Measurements from ENCODE around the gene MAGOH.

MAGOH gene

GRCh38 chr1:53257454-53258081 lies 19.2 kb upstream of the MAGOH start:
- peaks cover 82% of the 10 kb centered on the region for H3K36me3 Mint-ChIP-seq (ENCODE audit: low read depth)
- H3K4me1 Mint-ChIP-seq (ENCODE audit: low read depth), result no peaks in the 10 kb centered on the region
- H3K9me3 Mint-ChIP-seq, result no peaks in the 10 kb centered on the region
- no peaks in the 10 kb centered on the region for H3K27me3 Mint-ChIP-seq
- no peak overlapping the region for H3K4me3 Mint-ChIP-seq
- no peak overlapping the region for H3K27ac Mint-ChIP-seq

- H3K4me1 Mint-ChIP-seq (ENCODE audit: low read depth), result no peaks in the 10 kb centered on the region
- H3K36me3 Mint-ChIP-seq (ENCODE audit: low read depth), result peaks cover 83% of the 10 kb centered on the region
- no peak overlapping the region for H3K4me3 Mint-ChIP-seq
- no peaks in the 10 kb centered on the region for H3K9me3 Mint-ChIP-seq
- H3K27ac Mint-ChIP-seq, result no peak overlapping the region
- H3K27me3 Mint-ChIP-seq, result no peaks in the 10 kb centered on the region
Measured at GRCh38 chr1:53256511-53257453, 18.5 kb upstream of the MAGOH start.

GRCh38 chr1:53255031-53255430 lies 16.7 kb upstream of the MAGOH start:
- no peaks in the 10 kb centered on the region for H3K4me1 Mint-ChIP-seq (ENCODE audit: low read depth)
- H3K9me3 Mint-ChIP-seq, result no peaks in the 10 kb centered on the region
- no peak overlapping the region for H3K4me3 Mint-ChIP-seq
- no peak overlapping the region for H3K27ac Mint-ChIP-seq
- peaks cover 84% of the 10 kb centered on the region for H3K36me3 Mint-ChIP-seq (ENCODE audit: low read depth)
- H3K27me3 Mint-ChIP-seq, result no peaks in the 10 kb centered on the region

- Mint-ChIP-seq H3K4me1 (ENCODE audit: low read depth) (no peaks in the 10 kb centered on the region), H3K9me3 (no peaks in the 10 kb centered on the region), H3K4me3 (no peak overlapping the region), H3K27ac (no peak overlapping the region), H3K36me3 (ENCODE audit: low read depth) (peaks cover 86% of the 10 kb centered on the region), H3K27me3 (no peaks in the 10 kb centered on the region)
Measured at GRCh38 chr1:53254011-53254640, 15.8 kb upstream of the MAGOH start.

GRCh38 chr1:53250325-53250724 lies 12.0 kb upstream of the MAGOH start:
- Mint-ChIP-seq H3K4me1 (ENCODE audit: low read depth) (no peaks in the 10 kb centered on the region), H3K27me3 (no peaks in the 10 kb centered on the region), H3K27ac (no peak overlapping the region), H3K36me3 (ENCODE audit: low read depth) (peaks cover 84% of the 10 kb centered on the region), H3K4me3 (no peak overlapping the region), H3K9me3 (no peaks in the 10 kb centered on the region)

GRCh38 chr1:53249706-53250105 lies 11.4 kb upstream of the MAGOH start:
- H3K4me3 Mint-ChIP-seq, result no peak overlapping the region
- no peaks in the 10 kb centered on the region for H3K4me1 Mint-ChIP-seq (ENCODE audit: low read depth)
- peak overlapping the region; percentile 37 for H3K27ac Mint-ChIP-seq
- H3K9me3 Mint-ChIP-seq, result no peaks in the 10 kb centered on the region
- H3K27me3 Mint-ChIP-seq, result no peaks in the 10 kb centered on the region
- H3K36me3 Mint-ChIP-seq (ENCODE audit: low read depth), result peaks cover 85% of the 10 kb centered on the region

GRCh38 chr1:53246261-53247134 lies 8.2 kb upstream of the MAGOH start:
- H3K27ac Mint-ChIP-seq, result no peak overlapping the region

GRCh38 chr1:53244141-53244540 lies 5.8 kb upstream of the MAGOH start:
- H3K36me3 Mint-ChIP-seq (ENCODE audit: low read depth), result peaks cover 43% of the 10 kb centered on the region
- peaks cover under 1% of the 10 kb centered on the region for H3K4me1 Mint-ChIP-seq (ENCODE audit: low read depth)
- H3K27me3 Mint-ChIP-seq, result no peaks in the 10 kb centered on the region
- no peak overlapping the region for H3K27ac Mint-ChIP-seq
- no peaks in the 10 kb centered on the region for H3K9me3 Mint-ChIP-seq
- no peak overlapping the region for H3K4me3 Mint-ChIP-seq

More at GRCh38 chr1:53246261-53247134, 8.2 kb upstream of the MAGOH start:
- H3K4me3 Mint-ChIP-seq, result no peak overlapping the region
- no peaks in the 10 kb centered on the region for H3K4me1 Mint-ChIP-seq (ENCODE audit: low read depth)
- H3K36me3 Mint-ChIP-seq (ENCODE audit: low read depth), result peaks cover 66% of the 10 kb centered on the region
- no peaks in the 10 kb centered on the region for H3K9me3 Mint-ChIP-seq
- no peaks in the 10 kb centered on the region for H3K27me3 Mint-ChIP-seq

- Mint-ChIP-seq H3K27ac (no peak overlapping the region), H3K36me3 (ENCODE audit: low read depth) (peaks cover 29% of the 10 kb centered on the region), H3K4me3 (no peak overlapping the region), H3K9me3 (no peaks in the 10 kb centered on the region), H3K4me1 (ENCODE audit: low read depth) (peaks cover 17% of the 10 kb centered on the region), H3K27me3 (no peaks in the 10 kb centered on the region)
Measured at GRCh38 chr1:53242381-53242780, 4.1 kb upstream of the MAGOH start.

- Mint-ChIP-seq H3K36me3 (ENCODE audit: low read depth) (peaks cover 23% of the 10 kb centered on the region), H3K9me3 (no peaks in the 10 kb centered on the region), H3K27me3 (no peaks in the 10 kb centered on the region), H3K27ac (no peak overlapping the region), H3K4me1 (ENCODE audit: low read depth) (peaks cover 22% of the 10 kb centered on the region), H3K4me3 (no peak overlapping the region)
Measured at GRCh38 chr1:53241828-53242227, 3.5 kb upstream of the MAGOH start.

GRCh38 chr1:53237638-53238037 lies 680 bp downstream of the MAGOH start:
- Mint-ChIP-seq H3K27ac (peak overlapping the region; percentile 96), H3K36me3 (ENCODE audit: low read depth) (peaks cover 35% of the 10 kb centered on the region), H3K27me3 (no peaks in the 10 kb centered on the region), H3K4me1 (ENCODE audit: low read depth) (peaks cover 32% of the 10 kb centered on the region), H3K4me3 (peak overlapping the region; percentile 97), H3K9me3 (no peaks in the 10 kb centered on the region)

- no peaks in the 10 kb centered on the region for H3K9me3 Mint-ChIP-seq
- H3K27ac Mint-ChIP-seq, result peak overlapping the region; percentile 95
Measured at GRCh38 chr1:53220962-53221286, 17.4 kb downstream of the MAGOH start.

GRCh38 chr1:53220171-53220961 lies 18.0 kb downstream of the MAGOH start, which contains the start of gene CZIB:
Gene CZIB, minus strand, starts transcription at chr1:53220634. Its CDS starts 59 bp downstream, at chr1:53220575.
- H3K36me3 Mint-ChIP-seq (ENCODE audit: low read depth), result peaks cover 2% of the 10 kb centered on the region
- H3K4me1 Mint-ChIP-seq (ENCODE audit: low read depth), result peaks cover 25% of the 10 kb centered on the region

More at GRCh38 chr1:53220962-53221286, 17.4 kb downstream of the MAGOH start:
- no peaks in the 10 kb centered on the region for H3K36me3 Mint-ChIP-seq (ENCODE audit: low read depth)
- peaks cover 25% of the 10 kb centered on the region for H3K4me1 Mint-ChIP-seq (ENCODE audit: low read depth)
- H3K27me3 Mint-ChIP-seq, result no peaks in the 10 kb centered on the region
- peak overlapping the region; percentile 86 for H3K4me3 Mint-ChIP-seq

GRCh38 chr1:53219711-53220110 lies 18.6 kb downstream of the MAGOH start:
- Mint-ChIP-seq H3K36me3 (ENCODE audit: low read depth) (peaks cover 6% of the 10 kb centered on the region), H3K4me1 (ENCODE audit: low read depth) (peaks cover 25% of the 10 kb centered on the region)

More at GRCh38 chr1:53220171-53220961, 18.0 kb downstream of the MAGOH start, which contains the start of gene CZIB:
- Mint-ChIP-seq H3K27ac (peak within 1 kb of the TSS; percentile 95), H3K9me3 (no peaks in the 10 kb centered on the region), H3K27me3 (no peaks in the 10 kb centered on the region), H3K4me3 (peak within 1 kb of the TSS; percentile 86)

More at GRCh38 chr1:53219711-53220110, 18.6 kb downstream of the MAGOH start:
- Mint-ChIP-seq H3K27me3 (no peaks in the 10 kb centered on the region), H3K27ac (peak overlapping the region; percentile 95), H3K4me3 (peak overlapping the region; percentile 86), H3K9me3 (no peaks in the 10 kb centered on the region)
